Activated B cell treated with CpG ODN at 0.5 μM for 24 hours (primary cell): Measurements from ENCODE around the gene HS2ST1. TPM values are rescaled to one million over a fixed set of nuclear protein-coding genes. Genes with fewer than 3 reads are reported as not detected.

Experiments used
- ATAC-seq: fragments of 200-7000 bp; cut with Tn5 transposase; one replicate; pipeline ENCODE4 v1.10.0; 2021; ENCODE audit warnings: low read depth, mild to moderate bottlenecking, moderate library complexity
- CTCF ChIA-PET: fragments of 350-600 bp; sonication (Branson Sonifier 250); formaldehyde crosslinking; loops from one replicate; lab custom pipeline; 2021; ENCODE audit warnings: antibody characterized with exemption; lab: Charles Lee
- POLR2A ChIA-PET: fragments of 350-600 bp; sonication (Branson Sonifier 250); formaldehyde crosslinking; loops from one replicate; lab custom pipeline; 2021; ENCODE audit warnings: antibody characterized with exemption; lab: Charles Lee
- DNase-seq: peaks from one replicate; pipeline ENCODE4 v3.0.0; 2022
- H3K27ac Mint-ChIP-seq: one replicate; pipeline ENCODE4 v1.8.0; 2020; ENCODE audit warnings: mixed read lengths
- H3K27me3 Mint-ChIP-seq: one replicate; pipeline ENCODE4 v1.8.0; 2021; ENCODE audit warnings: mixed read lengths
- H3K36me3 Mint-ChIP-seq: one replicate; pipeline ENCODE4 v1.8.0; 2021; ENCODE audit warnings: low read depth, mixed read lengths
- H3K4me1 Mint-ChIP-seq: one replicate; pipeline ENCODE4 v1.8.0; 2021; ENCODE audit warnings: mixed read lengths
- H3K4me3 Mint-ChIP-seq: one replicate; pipeline ENCODE4 v1.8.0; 2020; ENCODE audit warnings: mild to moderate bottlenecking, mixed read lengths
- H3K9me3 Mint-ChIP-seq: one replicate; pipeline ENCODE4 v1.8.0; 2020; ENCODE audit warnings: mixed read lengths
- CTCF ChIP-seq: fragments of 200-600 bp; IDR thresholded peaks from one replicate; pipeline ENCODE4 v1.8.0; 2022; ENCODE audit warnings: antibody characterized with exemption, mild to moderate bottlenecking
- intact Hi-C: fragments of 100-400 bp; cut with micrococcal nuclease; formaldehyde crosslinking; loops from one replicate; pipeline ENCODE4 v1.15.1; 2024
- total RNA-seq: library from RNA; stranded (reverse); gene quantifications from 2 replicates; pipeline ENCODE4 v1.2.3, GENCODE V29; 2022

Gene HS2ST1
- total RNA-seq, 1 donor from 2014 or later = 24.2 TPM

- ATAC-seq = no peak
- ChIA-PET CTCF (interaction anchor here (1.0 kb wide), 1 partner anchor 388 kb away, joined by 3 read pairs; the partner anchor contains the start of gene SH3GLB1), POLR2A (no interaction called here)
- no peaks in the 10 kb centered on the region for H3K27me3 Mint-ChIP-seq
- DNase-seq = no peak
- TF ChIP-seq CTCF = no peak
- H3K9me3 Mint-ChIP-seq = no peaks in the 10 kb centered on the region
- no peak overlapping the region for H3K27ac Mint-ChIP-seq
- no peak overlapping the region for H3K4me3 Mint-ChIP-seq
- H3K4me1 Mint-ChIP-seq = peaks cover 10% of the 10 kb centered on the region
- intact Hi-C loops = no loop called here
- peaks cover 8% of the 10 kb centered on the region for H3K36me3 Mint-ChIP-seq
These were observed 178.4 kb downstream of the HS2ST1 start for GRCh38 chr1:87092846-87093245.

- intact Hi-C loops = no loop called here
- no peak for ATAC-seq
- Mint-ChIP-seq H3K27ac (no peak overlapping the region), H3K27me3 (no peaks in the 10 kb centered on the region), H3K4me1 (peaks cover 10% of the 10 kb centered on the region), H3K4me3 (no peak overlapping the region), H3K9me3 (no peaks in the 10 kb centered on the region), H3K36me3 (peaks cover 8% of the 10 kb centered on the region)
- no peak for DNase-seq
- POLR2A ChIA-PET = no interaction called here
- TF ChIP-seq CTCF = no peak
- CTCF ChIA-PET = interaction anchor here (1.0 kb wide), 1 partner anchor 389 kb away, joined by 3 read pairs; the partner anchor contains the start of gene SH3GLB1
These were observed 178.9 kb downstream of the HS2ST1 start for GRCh38 chr1:87093286-87093685.

GRCh38 chr1:87094238-87094637 lies 179.8 kb downstream of the HS2ST1 start:
- Mint-ChIP-seq H3K9me3 (no peaks in the 10 kb centered on the region), H3K27ac (no peak overlapping the region), H3K27me3 (no peaks in the 10 kb centered on the region), H3K36me3 (peaks cover 10% of the 10 kb centered on the region), H3K4me3 (no peak overlapping the region), H3K4me1 (peaks cover 10% of the 10 kb centered on the region)
- no peak for TF ChIP-seq CTCF
- intact Hi-C loops = no loop called here
- ChIA-PET CTCF (interaction anchor here (0.6 to 1.0 kb wide), 2 partner anchors 9 to 129 kb away, joined by 3 to 4 read pairs; no protein-coding TSS in a partner anchor), POLR2A (no interaction called here)
- no peak for DNase-seq
- no peak for ATAC-seq

GRCh38 chr1:87100271-87100670 lies 185.8 kb downstream of the HS2ST1 start:
- peaks cover 6% of the 10 kb centered on the region for H3K9me3 Mint-ChIP-seq
- H3K4me1 Mint-ChIP-seq = no peaks in the 10 kb centered on the region
- no peak for TF ChIP-seq CTCF
- CTCF ChIA-PET = no interaction called here
- peaks cover 33% of the 10 kb centered on the region for H3K36me3 Mint-ChIP-seq
- no peak for DNase-seq
- intact Hi-C loops = no loop called here
- POLR2A ChIA-PET = interaction anchor here (0.6 kb wide), 1 partner anchor 270 kb away, joined by 7 read pairs; no protein-coding TSS in a partner anchor
- no peak overlapping the region for H3K4me3 Mint-ChIP-seq
- H3K27me3 Mint-ChIP-seq = no peaks in the 10 kb centered on the region
- H3K27ac Mint-ChIP-seq = no peak overlapping the region
- no peak for ATAC-seq

- ChIA-PET POLR2A (no interaction called here), CTCF (no interaction called here)
- H3K4me3 Mint-ChIP-seq = no peak overlapping the region
- TF ChIP-seq CTCF = no peak
- peaks cover 6% of the 10 kb centered on the region for H3K9me3 Mint-ChIP-seq
- intact Hi-C loops = no loop called here
- H3K4me1 Mint-ChIP-seq = peaks cover 11% of the 10 kb centered on the region
- no peaks in the 10 kb centered on the region for H3K27me3 Mint-ChIP-seq
- no peak overlapping the region for H3K27ac Mint-ChIP-seq
- DNase-seq = no peak
- no peak for ATAC-seq
- H3K36me3 Mint-ChIP-seq = peaks cover 27% of the 10 kb centered on the region
These were observed 188.6 kb downstream of the HS2ST1 start for GRCh38 chr1:87103074-87103473.
